Fibroblast of villous mesenchyme (primary cell): ENCODE measurements around the gene ZC3HAV1. TPM values are rescaled to one million over a fixed set of nuclear protein-coding genes. Genes with fewer than 3 reads are reported as not detected.

ENCODE experiments used
- DNase-seq: peaks from one replicate; pipeline ENCODE4 v3.0.0-alpha.2; 2010; ENCODE audit warnings: low read depth
- H3K4me3 ChIP-seq: 2 replicates; pipeline ENCODE4 v1.5.1; 2011; ENCODE audit warnings: low read depth, mild to moderate bottlenecking, low read length
- total RNA-seq: library from RNA; depleted of rRNA; stranded (reverse); fragments of >200 nt; gene quantifications from 2 replicates; pipeline ENCODE4 v1.2.3, GENCODE V29; 2012
- TF ChIP-seq, protein P1 (sequence below): IDR thresholded peaks from 2 replicates; pipeline ENCODE4 v1.5.1; 2012; ENCODE audit warnings: low read depth, mild to moderate bottlenecking, low read length; ENCODE audit not compliant: insufficient read depth

The ZC3HAV1 gene
- total RNA-seq, result 35.8 and 56.6 TPM in 2 replicates

DNA sequence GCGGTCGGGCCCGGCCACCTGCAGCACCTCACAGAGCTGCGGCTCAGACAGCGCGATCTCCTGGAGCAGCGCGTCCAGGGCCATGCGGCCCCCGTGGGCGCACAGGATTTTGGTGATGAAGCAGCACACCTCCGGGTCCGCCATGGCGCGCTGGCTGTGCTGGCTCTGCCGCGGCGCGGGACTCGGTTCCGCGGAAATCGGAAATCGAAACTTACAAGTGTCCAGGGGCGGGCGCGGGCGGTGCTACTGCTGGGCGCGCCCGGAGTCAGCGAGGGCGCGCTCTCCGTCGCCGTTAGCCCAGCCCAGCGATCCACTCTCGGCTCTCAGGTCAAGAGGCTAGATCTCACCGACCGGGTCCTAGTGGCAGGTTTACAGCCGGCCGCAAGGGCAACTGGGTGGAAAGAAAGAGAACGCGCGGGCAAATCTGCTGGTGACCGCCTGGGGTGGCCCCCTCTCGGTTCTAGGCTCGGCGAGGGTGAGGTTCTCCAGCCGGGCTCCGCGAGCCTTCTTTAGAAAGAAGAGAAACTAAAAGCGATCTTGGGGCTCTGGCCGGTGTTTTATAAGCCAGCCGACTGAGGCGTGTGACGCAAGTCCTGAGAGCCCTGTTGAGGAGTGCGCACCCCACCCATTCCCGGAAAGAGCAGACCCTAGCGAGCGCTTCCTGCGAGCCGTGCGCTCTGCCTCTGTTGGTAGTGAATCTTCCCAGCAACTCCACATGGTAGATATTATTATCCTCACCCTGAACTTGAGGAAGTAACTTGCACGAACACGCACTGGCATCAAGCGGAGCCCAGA lies at the start of gene ZC3HAV1:
Gene ZC3HAV1, minus strand, starts transcription at position 533 of the 795 bp plus-strand sequence. Its CDS starts 389 bp downstream, at position 144.
- H3K4me3 ChIP-seq, result peak within 1 kb of the TSS; percentile 76
- DNase-seq, result peak; percentile 97
- TF ChIP-seq, protein P1, sequence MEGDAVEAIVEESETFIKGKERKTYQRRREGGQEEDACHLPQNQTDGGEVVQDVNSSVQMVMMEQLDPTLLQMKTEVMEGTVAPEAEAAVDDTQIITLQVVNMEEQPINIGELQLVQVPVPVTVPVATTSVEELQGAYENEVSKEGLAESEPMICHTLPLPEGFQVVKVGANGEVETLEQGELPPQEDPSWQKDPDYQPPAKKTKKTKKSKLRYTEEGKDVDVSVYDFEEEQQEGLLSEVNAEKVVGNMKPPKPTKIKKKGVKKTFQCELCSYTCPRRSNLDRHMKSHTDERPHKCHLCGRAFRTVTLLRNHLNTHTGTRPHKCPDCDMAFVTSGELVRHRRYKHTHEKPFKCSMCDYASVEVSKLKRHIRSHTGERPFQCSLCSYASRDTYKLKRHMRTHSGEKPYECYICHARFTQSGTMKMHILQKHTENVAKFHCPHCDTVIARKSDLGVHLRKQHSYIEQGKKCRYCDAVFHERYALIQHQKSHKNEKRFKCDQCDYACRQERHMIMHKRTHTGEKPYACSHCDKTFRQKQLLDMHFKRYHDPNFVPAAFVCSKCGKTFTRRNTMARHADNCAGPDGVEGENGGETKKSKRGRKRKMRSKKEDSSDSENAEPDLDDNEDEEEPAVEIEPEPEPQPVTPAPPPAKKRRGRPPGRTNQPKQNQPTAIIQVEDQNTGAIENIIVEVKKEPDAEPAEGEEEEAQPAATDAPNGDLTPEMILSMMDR, result peak; percentile 2

DNA sequence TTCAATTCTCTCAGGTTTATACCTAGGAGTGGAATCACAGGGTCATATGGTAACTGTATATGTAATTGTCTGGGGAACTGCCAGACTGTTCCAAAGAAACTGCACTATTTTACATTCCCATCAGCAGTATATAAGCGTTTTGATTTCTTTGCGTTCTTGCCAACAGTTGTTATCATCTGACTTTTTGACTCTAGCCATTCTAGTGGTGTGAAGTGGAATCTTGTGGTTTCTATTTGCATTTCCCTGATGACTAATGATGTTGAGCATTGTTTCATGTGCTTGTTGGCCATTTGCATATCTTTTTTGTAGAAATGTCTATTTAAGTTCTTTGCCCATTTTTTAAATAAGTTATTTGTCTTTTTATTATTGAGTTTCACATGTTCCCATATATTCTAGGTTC lies 44.3 kb upstream of the ZC3HAV1 start:
- TF ChIP-seq, protein P1, result no peak
- H3K4me3 ChIP-seq, result no peak overlapping the region
- DNase-seq, result peak; percentile 47

- no peak overlapping the region for H3K4me3 ChIP-seq
- TF ChIP-seq, protein P1, result no peak
- no peak for DNase-seq
Observed at GRCh38 chr7:139152149-139152548, 42.6 kb upstream of the ZC3HAV1 start.

DNA sequence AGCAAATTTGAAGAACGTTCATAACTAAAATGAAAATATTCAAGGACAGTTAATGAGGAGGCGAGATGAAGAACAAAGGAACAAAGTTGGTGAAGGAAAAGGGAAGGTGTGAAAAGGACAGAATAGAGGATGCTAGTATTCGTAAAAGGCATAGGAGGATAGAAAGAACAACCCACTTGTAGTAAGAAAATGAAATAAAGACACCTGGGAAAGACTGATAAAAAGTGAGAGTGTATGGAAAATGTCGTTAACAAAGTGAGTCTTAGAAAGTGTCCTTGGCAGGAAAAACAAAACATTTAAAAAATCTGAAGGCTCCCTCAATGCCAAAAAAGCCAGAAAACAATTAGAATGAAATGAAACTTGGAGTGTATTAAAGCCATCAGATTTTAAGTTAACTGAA lies 29.6 kb upstream of the ZC3HAV1 start:
- DNase-seq, result no peak
- no peak overlapping the region for H3K4me3 ChIP-seq
- TF ChIP-seq, protein P1, result no peak

DNA sequence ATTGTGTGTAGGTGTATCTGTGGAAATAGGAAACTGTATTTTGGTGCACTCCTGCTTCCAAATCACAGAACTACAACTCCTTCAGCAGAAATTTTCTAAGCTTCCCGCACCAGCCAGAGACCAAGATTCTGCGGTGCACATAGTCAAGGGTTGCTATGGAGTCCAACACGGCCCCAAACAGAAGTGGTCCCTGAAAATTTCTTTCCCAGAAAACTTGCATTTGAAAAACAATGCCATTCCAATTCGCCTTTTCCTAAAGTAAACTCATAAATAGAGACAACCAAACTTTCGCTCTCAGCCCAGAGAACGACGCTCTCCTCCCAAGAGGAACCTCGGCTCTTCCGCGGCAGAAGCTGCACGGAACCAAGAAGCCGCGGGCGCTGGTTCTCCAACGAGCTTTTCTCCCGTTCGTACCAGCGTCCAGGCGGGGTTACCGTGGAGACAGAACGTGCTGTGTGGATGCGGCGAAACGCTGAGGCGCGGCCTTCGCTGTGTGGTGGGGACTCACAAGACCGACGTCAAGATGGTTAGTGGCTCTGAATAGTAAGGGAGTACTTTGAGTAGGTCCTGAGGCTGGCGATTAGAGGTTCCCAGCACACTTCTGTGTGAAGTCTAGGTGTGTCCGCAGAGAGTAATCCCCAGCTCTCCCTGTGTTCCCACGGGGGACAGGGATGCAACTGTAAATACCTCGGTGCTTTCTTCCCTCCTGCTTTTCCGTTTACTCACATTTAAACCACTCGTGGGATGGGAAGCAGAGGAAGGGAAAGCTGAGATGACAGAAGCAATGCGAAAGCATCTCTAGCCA lies 24.0 kb upstream of the ZC3HAV1 start:
- peak; percentile 88 for DNase-seq
- TF ChIP-seq, protein P1, result peak; percentile 2
- peak overlapping the region; percentile 71 for H3K4me3 ChIP-seq

- no peak for DNase-seq
- TF ChIP-seq, protein P1, result no peak
- H3K4me3 ChIP-seq, result peak overlapping the region; percentile 71
Observed at GRCh38 chr7:139132887-139133286, 23.4 kb upstream of the ZC3HAV1 start.
